ENCODE data around the gene TXNL4B. TPM values are rescaled to one million over a fixed set of nuclear protein-coding genes. Genes with fewer than 3 reads are reported as not detected.

TXNL4B gene
- total RNA-seq, 1 donor from 2014 or later, result 12.8 TPM

DNA sequence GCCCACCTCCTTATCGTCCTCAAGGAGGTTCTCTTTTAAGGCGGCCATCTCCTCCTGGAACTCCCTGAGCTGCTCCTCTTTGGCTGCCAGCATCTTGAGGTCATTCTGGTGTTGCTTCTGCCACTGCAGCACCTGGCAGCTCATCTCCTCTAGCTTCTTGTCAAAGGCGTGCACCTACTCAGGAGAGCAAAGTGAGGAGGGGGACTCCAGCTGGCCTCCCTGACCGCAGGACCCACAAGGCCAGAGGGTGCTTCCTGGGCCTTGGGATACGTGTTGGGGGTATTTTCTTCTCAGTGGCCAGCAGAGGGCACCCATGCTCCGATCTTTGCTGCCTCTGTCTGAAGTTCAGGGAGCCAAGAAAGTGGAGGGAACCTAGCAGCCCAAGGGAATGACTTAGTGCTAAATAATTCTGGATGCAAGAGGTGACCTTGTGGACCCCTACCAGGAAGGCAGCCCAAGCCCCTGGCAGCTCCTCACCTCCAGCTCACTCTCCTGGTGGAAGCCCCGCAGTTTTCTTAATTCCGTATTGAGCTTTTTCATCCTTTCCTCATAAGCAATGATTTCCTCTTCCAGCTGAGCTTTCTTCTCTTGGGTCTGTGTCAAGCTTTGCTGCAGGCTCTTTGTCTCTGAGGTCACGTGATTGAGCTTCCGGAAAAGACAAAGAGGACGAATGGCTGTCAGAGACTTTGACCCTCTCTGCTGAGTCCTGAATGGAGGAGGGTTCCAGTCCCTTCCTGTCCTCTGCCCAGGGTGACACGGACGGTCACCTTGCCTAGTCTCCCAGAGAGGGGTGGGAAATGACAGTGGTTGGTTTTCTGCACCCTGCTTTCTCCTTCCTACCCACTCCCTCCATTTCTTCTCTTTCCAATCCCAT is 31.6 kb upstream of the TXNL4B start:
- H3K4me3 Mint-ChIP-seq (ENCODE audit: unreplicated experiment), result no peak overlapping the region
- Histone ChIP-seq H4K20me1 (ENCODE audit: insufficient read depth, low read length) (no peaks in the 10 kb centered on the region), H3K4me3 (ENCODE audit: insufficient read depth, low read depth, low read length) (no peak overlapping the region), H3K4me2 (ENCODE audit: low read length) (no peak overlapping the region), H3K27ac (ENCODE audit: low read depth, low read length) (no peak overlapping the region), H3K36me3 (ENCODE audit: insufficient read depth, low read length) (no peaks in the 10 kb centered on the region), H3K9me3 (ENCODE audit: insufficient read depth, low read depth, low read length) (no peaks in the 10 kb centered on the region), H3K4me1 (ENCODE audit: insufficient read depth, low read length) (no peaks in the 10 kb centered on the region), H3K79me2 (ENCODE audit: insufficient read depth, low read length) (no peaks in the 10 kb centered on the region), H3K27me3 (ENCODE audit: insufficient read depth, low read length) (no peaks in the 10 kb centered on the region), H3K9ac (ENCODE audit: low read length) (no peak overlapping the region), H2AFZ (ENCODE audit: low read depth, low read length) (peak overlapping the region; percentile 6)
- H3K27me3 Mint-ChIP-seq (ENCODE audit: low read depth, unreplicated experiment), result peaks cover 4% of the 10 kb centered on the region
- peak; percentile 45 for DNase-seq (ENCODE audit: low read depth)
- no peaks in the 10 kb centered on the region for H3K9me3 Mint-ChIP-seq (ENCODE audit: unreplicated experiment)
- no peak for TF ChIP-seq EZH2 (IDR thresholded peaks at IDR 0.05; ENCODE audit: insufficient read depth, low read length)
- TF ChIP-seq, protein P1, sequence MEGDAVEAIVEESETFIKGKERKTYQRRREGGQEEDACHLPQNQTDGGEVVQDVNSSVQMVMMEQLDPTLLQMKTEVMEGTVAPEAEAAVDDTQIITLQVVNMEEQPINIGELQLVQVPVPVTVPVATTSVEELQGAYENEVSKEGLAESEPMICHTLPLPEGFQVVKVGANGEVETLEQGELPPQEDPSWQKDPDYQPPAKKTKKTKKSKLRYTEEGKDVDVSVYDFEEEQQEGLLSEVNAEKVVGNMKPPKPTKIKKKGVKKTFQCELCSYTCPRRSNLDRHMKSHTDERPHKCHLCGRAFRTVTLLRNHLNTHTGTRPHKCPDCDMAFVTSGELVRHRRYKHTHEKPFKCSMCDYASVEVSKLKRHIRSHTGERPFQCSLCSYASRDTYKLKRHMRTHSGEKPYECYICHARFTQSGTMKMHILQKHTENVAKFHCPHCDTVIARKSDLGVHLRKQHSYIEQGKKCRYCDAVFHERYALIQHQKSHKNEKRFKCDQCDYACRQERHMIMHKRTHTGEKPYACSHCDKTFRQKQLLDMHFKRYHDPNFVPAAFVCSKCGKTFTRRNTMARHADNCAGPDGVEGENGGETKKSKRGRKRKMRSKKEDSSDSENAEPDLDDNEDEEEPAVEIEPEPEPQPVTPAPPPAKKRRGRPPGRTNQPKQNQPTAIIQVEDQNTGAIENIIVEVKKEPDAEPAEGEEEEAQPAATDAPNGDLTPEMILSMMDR (IDR thresholded peaks at IDR 0.05; ENCODE audit: insufficient read depth, low read depth, low read length), result peak; percentile 80
- no peaks in the 10 kb centered on the region for H3K4me1 Mint-ChIP-seq (ENCODE audit: low read depth, unreplicated experiment)
- H3K27ac Mint-ChIP-seq (ENCODE audit: unreplicated experiment), result peak overlapping the region; percentile 7
- no peak for FAIRE-seq
- H3K36me3 Mint-ChIP-seq (ENCODE audit: low read depth, unreplicated experiment), result no peaks in the 10 kb centered on the region

GRCh38 chr16:72124148-72124547 is 30.7 kb upstream of the TXNL4B start:
- Mint-ChIP-seq H3K4me3 (ENCODE audit: unreplicated experiment) (no peak overlapping the region), H3K27ac (ENCODE audit: unreplicated experiment) (no peak overlapping the region), H3K27me3 (ENCODE audit: low read depth, unreplicated experiment) (peaks cover 4% of the 10 kb centered on the region), H3K9me3 (ENCODE audit: unreplicated experiment) (no peaks in the 10 kb centered on the region), H3K4me1 (ENCODE audit: low read depth, unreplicated experiment) (no peaks in the 10 kb centered on the region), H3K36me3 (ENCODE audit: low read depth, unreplicated experiment) (peaks cover under 1% of the 10 kb centered on the region)
- no peak for TF ChIP-seq EZH2 (IDR thresholded peaks at IDR 0.05; ENCODE audit: insufficient read depth, low read length)
- TF ChIP-seq, protein P1 (IDR thresholded peaks at IDR 0.05; ENCODE audit: insufficient read depth, low read depth, low read length), result no peak
- no peaks in the 10 kb centered on the region for H3K27me3 ChIP-seq (ENCODE audit: insufficient read depth, low read length)
- no peak overlapping the region for H3K9ac ChIP-seq (ENCODE audit: low read length)
- H3K27ac ChIP-seq (ENCODE audit: low read depth, low read length), result no peak overlapping the region
- H3K4me2 ChIP-seq (ENCODE audit: low read length), result no peak overlapping the region
- H2AFZ ChIP-seq (ENCODE audit: low read depth, low read length), result no peak overlapping the region
- DNase-seq (ENCODE audit: low read depth) (no peak), FAIRE-seq (no peak)
- no peaks in the 10 kb centered on the region for H3K4me1 ChIP-seq (ENCODE audit: insufficient read depth, low read length)
- no peaks in the 10 kb centered on the region for H3K79me2 ChIP-seq (ENCODE audit: insufficient read depth, low read length)
- no peaks in the 10 kb centered on the region for H3K9me3 ChIP-seq (ENCODE audit: insufficient read depth, low read depth, low read length)
- no peaks in the 10 kb centered on the region for H4K20me1 ChIP-seq (ENCODE audit: insufficient read depth, low read length)
- no peak overlapping the region for H3K4me3 ChIP-seq (ENCODE audit: insufficient read depth, low read depth, low read length)
- no peaks in the 10 kb centered on the region for H3K36me3 ChIP-seq (ENCODE audit: insufficient read depth, low read length)

GRCh38 chr16:72123426-72123825 is 30.0 kb upstream of the TXNL4B start:
- Mint-ChIP-seq H3K36me3 (ENCODE audit: low read depth, unreplicated experiment) (peaks cover 2% of the 10 kb centered on the region), H3K4me3 (ENCODE audit: unreplicated experiment) (no peak overlapping the region)

More at GRCh38 chr16:72123426-72123825, 30.0 kb upstream of the TXNL4B start:
- Histone ChIP-seq H3K9ac (ENCODE audit: low read length) (no peak overlapping the region), H3K27ac (ENCODE audit: low read depth, low read length) (no peak overlapping the region), H3K9me3 (ENCODE audit: insufficient read depth, low read depth, low read length) (no peaks in the 10 kb centered on the region), H2AFZ (ENCODE audit: low read depth, low read length) (no peak overlapping the region), H3K36me3 (ENCODE audit: insufficient read depth, low read length) (no peaks in the 10 kb centered on the region), H3K4me1 (ENCODE audit: insufficient read depth, low read length) (no peaks in the 10 kb centered on the region), H3K4me2 (ENCODE audit: low read length) (no peak overlapping the region), H3K79me2 (ENCODE audit: insufficient read depth, low read length) (no peaks in the 10 kb centered on the region), H3K4me3 (ENCODE audit: insufficient read depth, low read depth, low read length) (no peak overlapping the region), H4K20me1 (ENCODE audit: insufficient read depth, low read length) (no peaks in the 10 kb centered on the region), H3K27me3 (ENCODE audit: insufficient read depth, low read length) (no peaks in the 10 kb centered on the region)
- Mint-ChIP-seq H3K27ac (ENCODE audit: unreplicated experiment) (no peak overlapping the region), H3K27me3 (ENCODE audit: low read depth, unreplicated experiment) (peaks cover 2% of the 10 kb centered on the region), H3K4me1 (ENCODE audit: low read depth, unreplicated experiment) (no peaks in the 10 kb centered on the region), H3K9me3 (ENCODE audit: unreplicated experiment) (no peaks in the 10 kb centered on the region)
- DNase-seq (ENCODE audit: low read depth), result no peak
- no peak for TF ChIP-seq EZH2 (IDR thresholded peaks at IDR 0.05; ENCODE audit: insufficient read depth, low read length)
- TF ChIP-seq, protein P1 (IDR thresholded peaks at IDR 0.05; ENCODE audit: insufficient read depth, low read depth, low read length), result no peak
- no peak for FAIRE-seq
